CD4-positive, alpha-beta T cell treated with Interleukin-6 for 4 hours (primary cell): Measurements from ENCODE around the gene CCNJ.
"Not testable (repeated sequence)": the region's sequence is repeated elsewhere in the genome, so short reads cannot be mapped to it uniquely, and the experiment has no call there.

Source experiments
- DNase-seq: peaks from one replicate; pipeline ENCODE4 v3.0.0-alpha.2; 2020; ENCODE audit warnings: mixed read lengths

CCNJ gene

GRCh38 chr10:96043033-96043892, at the start of gene CCNJ:
TSS of gene CCNJ (plus strand) at chr10:96043583. CDS start at chr10:96044394, 811 bp downstream.
- peak; percentile 82 for DNase-seq

DNA sequence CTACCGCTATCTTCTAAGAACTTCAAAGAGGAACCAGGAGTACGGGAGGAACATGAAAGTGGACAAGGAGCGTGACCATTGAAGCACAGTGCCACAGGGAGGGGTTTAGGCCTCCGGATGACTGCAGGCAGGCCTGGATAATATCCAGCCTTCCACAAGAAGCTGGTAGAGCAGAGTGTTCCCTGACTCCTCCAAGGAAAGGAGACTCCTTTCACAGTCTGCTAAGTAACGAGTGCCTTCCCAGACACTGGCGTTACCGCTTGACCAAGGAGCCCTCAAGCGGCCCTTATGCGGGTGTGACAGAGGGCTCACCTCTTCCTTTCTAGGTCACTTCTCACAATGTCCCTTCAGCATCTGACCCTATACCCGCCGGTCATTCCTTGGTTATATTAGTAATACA, 49.0 kb upstream of the CCNJ start:
- not testable (repeated sequence) for DNase-seq

- DNase-seq = no peak
These were observed 45.1 kb upstream of the CCNJ start for GRCh38 chr10:95998255-95998784.

- DNase-seq = no peak
These were observed 29.4 kb upstream of the CCNJ start for GRCh38 chr10:96013956-96014355.

GRCh38 chr10:96014473-96015102, 28.8 kb upstream of the CCNJ start:
- no peak for DNase-seq

- DNase-seq = peak; percentile 46
These were observed 26.1 kb upstream of the CCNJ start for GRCh38 chr10:96017191-96017687.

- no peak for DNase-seq
These were observed 22.1 kb upstream of the CCNJ start for GRCh38 chr10:96021332-96021731.

GRCh38 chr10:96022739-96023138, 20.6 kb upstream of the CCNJ start:
- no peak for DNase-seq

GRCh38 chr10:96023168-96023567, 20.2 kb upstream of the CCNJ start:
- DNase-seq = no peak

DNA sequence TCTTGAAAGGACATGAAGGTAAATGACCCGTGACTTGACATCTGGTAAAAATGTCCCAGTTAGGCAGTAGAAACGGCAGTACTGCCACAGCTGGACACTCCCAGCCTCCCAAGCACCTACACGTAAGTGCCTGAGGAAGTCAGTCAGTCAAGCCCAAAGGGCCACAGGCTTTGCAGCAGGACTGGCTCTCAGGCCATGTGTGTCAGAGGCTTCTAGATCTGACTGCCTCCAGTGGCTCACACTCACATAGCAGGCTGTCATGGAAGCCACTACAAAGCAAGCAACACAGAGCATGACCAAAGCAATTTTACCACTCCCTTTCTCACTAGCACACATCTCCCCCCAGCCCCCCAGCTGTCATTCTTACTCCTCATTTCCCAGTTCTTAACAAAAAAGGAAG, 17.8 kb upstream of the CCNJ start:
- no peak for DNase-seq

DNA sequence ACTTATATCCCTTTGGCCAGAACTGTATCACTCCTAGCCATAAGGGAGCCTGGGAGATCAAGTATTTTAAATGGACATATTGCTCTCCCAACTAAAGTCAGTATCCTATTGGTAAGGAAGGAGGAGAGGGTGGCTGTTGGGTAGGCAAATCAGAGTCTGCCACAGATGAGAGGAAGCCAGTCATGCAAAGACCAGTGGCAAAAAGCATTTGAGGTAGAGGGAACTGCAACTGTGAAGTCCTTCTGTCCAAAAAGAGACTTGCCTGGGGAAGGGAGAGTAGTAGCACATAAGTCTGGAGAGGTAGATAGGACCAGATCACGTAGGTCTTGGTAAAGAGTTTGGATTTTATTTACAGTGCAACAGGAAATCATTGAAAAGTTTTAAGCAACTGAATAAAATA, 8.8 kb upstream of the CCNJ start:
- no peak for DNase-seq

GRCh38 chr10:96038476-96039387, 4.7 kb upstream of the CCNJ start:
- DNase-seq = no peak

DNA sequence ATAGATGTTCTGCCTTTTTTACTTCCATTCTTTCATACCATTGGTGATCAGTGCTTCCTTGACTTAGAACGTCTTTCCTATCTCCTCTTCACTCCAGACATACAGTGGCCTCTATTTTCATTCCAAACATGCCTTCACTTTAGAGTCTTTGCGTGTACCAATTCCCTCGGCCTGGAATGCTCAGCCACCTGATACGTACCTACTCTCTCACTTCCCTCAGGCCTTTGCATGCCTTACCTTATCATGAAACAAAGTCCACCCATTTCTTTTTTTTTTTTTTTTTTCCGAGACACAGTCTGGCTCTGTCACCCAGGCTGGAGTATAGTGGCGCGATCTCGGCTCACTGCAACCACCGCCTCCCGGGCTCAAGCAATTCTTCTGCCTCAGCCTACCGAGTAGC, 2.2 kb upstream of the CCNJ start:
- DNase-seq = no peak

DNA sequence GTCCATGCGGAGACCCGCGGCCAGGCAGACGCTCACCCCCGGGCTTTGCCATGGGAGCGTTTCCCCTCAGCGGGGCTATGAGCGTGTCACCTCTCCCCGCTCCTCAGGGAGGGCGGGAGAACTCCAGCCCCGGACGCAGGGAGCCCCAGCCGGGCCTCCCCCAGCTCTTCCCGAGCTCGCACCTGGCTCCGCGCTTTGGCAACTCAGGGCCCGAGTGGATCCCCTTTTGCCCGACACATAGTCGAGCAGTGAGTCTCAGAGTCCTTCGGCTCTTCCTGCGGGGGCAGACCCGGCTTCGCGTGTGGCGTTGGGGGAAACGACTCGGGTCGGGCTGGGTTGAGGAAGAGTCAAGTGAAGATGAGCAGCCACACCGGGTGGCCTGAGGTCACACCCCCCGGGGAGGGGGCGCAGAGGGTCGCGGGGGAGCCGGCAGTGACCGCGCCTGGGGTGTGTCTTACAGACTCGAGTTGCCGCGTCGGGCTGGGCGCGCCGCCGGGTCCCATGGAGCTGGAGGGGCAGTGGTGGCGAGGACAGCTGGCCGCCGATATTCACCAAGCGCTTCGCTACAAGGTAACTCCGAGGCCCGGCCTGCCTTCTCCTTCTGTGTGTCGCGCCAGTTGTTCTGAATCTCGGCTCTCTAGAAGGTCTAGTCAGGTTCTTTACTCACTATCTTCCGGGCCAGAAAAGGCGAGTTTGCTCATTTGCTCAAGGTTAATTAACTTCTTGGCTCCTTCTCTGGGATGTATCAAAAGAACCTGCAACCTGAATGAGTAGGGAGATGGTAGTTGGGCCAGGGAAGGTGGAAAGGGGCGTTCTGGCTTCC, 721 bp downstream of the CCNJ start:
- DNase-seq = peak; percentile 49

DNA sequence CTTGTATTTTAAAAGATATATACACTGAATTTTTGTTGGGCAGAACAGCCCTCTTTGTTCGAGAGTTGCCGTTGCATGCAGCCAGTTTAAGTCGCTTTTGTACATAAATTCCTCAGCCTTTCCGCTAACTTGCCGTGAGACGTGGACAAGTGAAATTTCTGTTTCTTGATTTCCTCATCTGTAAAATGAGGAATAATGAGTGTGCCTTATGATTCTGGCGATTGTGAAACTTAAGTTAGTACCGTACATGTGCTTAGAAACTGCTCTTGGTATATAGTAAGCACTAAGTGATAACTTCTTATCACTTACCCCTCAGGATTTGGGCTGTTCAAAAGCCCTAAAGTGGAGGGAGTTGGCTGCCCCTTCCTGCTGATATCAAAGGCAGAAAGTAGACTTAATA, 1.4 kb downstream of the CCNJ start:
- no peak for DNase-seq

DNA sequence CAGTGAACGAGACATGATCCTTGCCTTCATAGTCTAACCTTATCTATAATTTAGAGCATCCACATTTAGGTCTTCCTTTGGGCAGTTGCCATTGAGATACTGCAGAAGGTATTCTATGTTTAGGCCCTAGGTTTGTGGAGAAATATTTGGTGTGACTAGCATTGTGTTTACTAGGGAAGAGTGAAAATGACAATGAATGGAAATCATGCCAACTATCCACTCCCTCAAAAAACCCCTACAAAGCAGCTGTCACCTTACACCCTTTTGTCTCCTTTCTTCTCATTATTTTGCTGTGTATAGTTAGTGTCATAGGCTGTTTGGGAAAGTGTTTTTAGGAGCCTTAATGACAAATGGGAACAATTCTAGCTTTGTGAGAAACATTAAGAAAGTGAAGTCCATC, 3.2 kb downstream of the CCNJ start:
- no peak for DNase-seq

- no peak for DNase-seq
These were observed 3.7 kb downstream of the CCNJ start for GRCh38 chr10:96047004-96047649.

DNA sequence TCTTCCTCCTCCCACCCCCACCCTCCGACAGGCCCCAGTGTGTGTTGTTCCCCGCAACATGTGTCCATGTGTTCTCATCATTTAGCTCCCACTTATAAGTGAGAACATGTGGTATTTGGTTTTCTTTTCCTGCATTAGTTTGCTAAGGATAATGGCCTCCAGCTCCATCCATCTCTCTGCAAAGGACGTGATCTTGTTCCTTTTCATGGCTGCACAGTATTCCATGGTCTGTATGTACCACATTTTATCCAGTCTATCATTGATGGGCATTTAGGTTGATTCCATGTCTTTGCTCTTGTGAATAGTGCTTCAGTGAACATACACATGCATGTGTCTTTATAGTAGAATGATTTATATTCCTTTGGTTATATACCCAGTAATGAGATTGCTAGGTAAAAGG, 4.5 kb downstream of the CCNJ start:
- not testable (repeated sequence) for DNase-seq

DNA sequence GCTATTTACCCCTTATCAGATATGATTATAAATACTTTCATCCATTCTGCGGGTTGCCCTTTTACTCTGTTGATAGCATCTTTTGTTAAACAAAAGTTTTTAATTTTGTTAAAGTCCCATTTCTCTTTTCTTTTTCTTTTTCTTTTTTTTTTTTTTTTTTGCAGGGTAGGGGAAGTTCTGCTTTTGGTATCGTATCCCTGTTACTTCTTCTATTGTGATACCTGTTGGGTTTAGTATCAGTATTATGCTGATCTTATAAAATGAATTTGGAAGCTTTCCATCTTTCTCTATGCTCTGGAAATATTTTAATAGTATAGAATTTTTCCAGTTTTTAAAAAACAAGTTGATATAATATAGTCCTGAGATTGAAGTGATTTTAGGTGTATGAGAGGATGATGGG, 6.0 kb downstream of the CCNJ start:
- no peak for DNase-seq

DNA sequence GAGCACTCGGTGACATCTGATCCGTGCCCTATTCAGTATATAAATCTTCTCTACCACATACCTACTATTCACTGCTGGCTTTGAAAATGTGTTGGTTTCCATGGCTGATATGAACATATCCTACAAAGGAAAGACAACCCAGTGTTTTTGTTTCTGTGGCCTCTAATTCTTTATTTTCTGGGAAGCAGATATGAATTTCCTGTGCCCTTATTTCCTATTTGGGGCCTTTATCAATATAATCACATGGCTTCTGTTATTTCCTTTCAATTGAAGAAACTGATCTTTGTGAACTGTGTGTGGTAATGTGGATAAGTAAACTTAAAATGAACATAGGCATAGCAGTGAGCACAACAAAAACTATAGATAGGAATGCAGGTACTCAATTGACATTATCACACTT, 10.6 kb downstream of the CCNJ start:
- no peak for DNase-seq

DNA sequence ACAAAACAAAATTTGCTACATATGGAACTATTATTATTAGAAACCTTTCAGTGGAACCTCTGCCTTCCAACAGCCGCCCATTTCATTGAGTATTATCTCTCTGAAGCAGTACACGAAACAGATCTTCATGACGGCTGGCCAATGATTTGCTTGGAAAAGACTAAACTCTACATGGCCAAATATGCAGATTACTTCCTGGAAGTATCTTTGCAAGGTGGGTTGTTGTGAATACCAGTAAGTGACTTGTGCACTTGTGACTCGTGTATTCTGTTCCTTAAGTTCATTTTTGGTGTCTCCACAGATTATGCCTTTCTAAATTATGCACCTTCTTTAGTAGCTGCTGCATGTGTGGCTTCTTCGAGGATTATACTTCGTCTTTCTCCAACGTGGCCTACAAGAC, 13.4 kb downstream of the CCNJ start:
- no peak for DNase-seq
